Left lung (tissue), 10 donors: ENCODE measurements around the gene KAT2B. TPM values are rescaled to one million over a fixed set of nuclear protein-coding genes. Genes with fewer than 3 reads are reported as not detected.
"Not testable (repeated sequence)": the region's sequence is repeated elsewhere in the genome, so short reads cannot be mapped to it uniquely, and the experiment has no call there.

ENCODE experiments used
- ATAC-seq: fragments of 200-7000 bp; cut with Tn5 transposase; one replicate; pipeline ENCODE4 v1.9.1; 2020; ENCODE audit warnings: moderate library complexity
- DNase-seq, 4 donors: peaks; one replicate each; pipeline ENCODE4 v3.0.0-alpha.2; 2013 to 2020
- H3K27ac ChIP-seq, 2 donors: fragments of 200-600 bp; sonication (generic) in 1 of 2; one replicate each; pipeline versions ENCODE4 v1.5.0 to v1.8.0; 2020 to 2021
- H3K27me3 ChIP-seq, 2 donors: fragments of 200-600 bp; sonication (generic) in 1 of 2; one replicate each; pipeline versions ENCODE4 v1.5.0 to v1.8.0; 2020 to 2021
- H3K36me3 ChIP-seq, 2 donors: fragments of 200-600 bp; sonication (generic) in 1 of 2; one replicate each; pipeline versions ENCODE4 v1.5.0 to v1.8.0; 2020 to 2021
- H3K4me1 ChIP-seq, 2 donors: fragments of 200-600 bp; one replicate each; pipeline ENCODE4 v1.8.0; 2021
- H3K4me3 ChIP-seq, 2 donors: fragments of 200-600 bp; sonication (generic) in 1 of 2; one replicate each; pipeline versions ENCODE4 v1.5.0 to v1.8.0; 2020 to 2021; ENCODE audit warnings: mild to moderate bottlenecking in 1 of 2
- H3K9me3 ChIP-seq, 2 donors: fragments of 200-600 bp; sonication (generic) in 1 of 2; one replicate each; pipeline versions ENCODE4 v1.5.0 to v1.8.0; 2020 to 2021
- CTCF ChIP-seq, 2 donors: fragments of 200-600 bp; sonication (generic) in 1 of 2; IDR thresholded peaks; one replicate each; pipeline versions ENCODE4 v1.5.0 to v1.8.0; 2021; ENCODE audit warnings: antibody characterized with exemption in 2 of 2
- intact Hi-C, 2 donors: fragments of 100-400 bp; cut with DNase I; formaldehyde crosslinking; loops; one replicate each; pipeline versions ENCODE4 v1.11.2 to v1.14.2; 2022
- polyA plus RNA-seq, 6 donors: library from polyadenylated mRNA; unstranded; fragments of 120-200 nt; gene quantifications; one replicate each; pipeline ENCODE4 v1.2.1, GENCODE V29; 2013; ENCODE audit not compliant: insufficient read length in 6 of 6
- total RNA-seq, 2 donors: library from RNA; stranded (reverse); fragmentation: NEBNext Ultra II Directional; extraction: Animal tissue kit (Norgen Biotek cat#: 25700); gene quantifications; one replicate each; pipeline ENCODE4 v1.2.1, GENCODE V29; 2021
- donor health status: DM: no; HTN: yes; CAD: no.
- donor health status: DM: no; HTN: no; CAD: no.

The KAT2B gene
- total and polyA plus RNA-seq, 8 donors: 26.1 to 48.0 (median 39.9) TPM

- intact Hi-C loops: no loop called here
- DNase-seq: no peak
- Histone ChIP-seq H3K27me3 (no peaks in the 10 kb centered on the region), H3K36me3 (no peaks in the 10 kb centered on the region), H3K9me3 (no peaks in the 10 kb centered on the region), H3K4me3 (no peak overlapping the region), H3K4me1 (no peaks in the 10 kb centered on the region), H3K27ac (no peak overlapping the region)
- no peak for TF ChIP-seq CTCF (IDR thresholded peaks at IDR 0.05)
- no peak for ATAC-seq
These were observed 32.3 kb upstream of the KAT2B start for GRCh38 chr3:20007960-20008359.

GRCh38 chr3:20008646-20009045 is 31.6 kb upstream of the KAT2B start:
- intact Hi-C loops: no loop called here
- ATAC-seq (no peak), DNase-seq (no peak)
- no peaks in the 10 kb centered on the region for H3K9me3 ChIP-seq
- H3K4me1 ChIP-seq: no peaks in the 10 kb centered on the region
- no peak overlapping the region for H3K27ac ChIP-seq
- H3K4me3 ChIP-seq: no peak overlapping the region
- H3K27me3 ChIP-seq: no peaks in the 10 kb centered on the region
- TF ChIP-seq CTCF (IDR thresholded peaks at IDR 0.05): no peak
- no peaks in the 10 kb centered on the region for H3K36me3 ChIP-seq

GRCh38 chr3:20012164-20012563 is 28.1 kb upstream of the KAT2B start, which contains the start of gene PP2D1:
Gene PP2D1, minus strand, starts transcription at chr3:20012264. Its CDS starts 192 bp downstream, at chr3:20012072.
- no peaks in the 10 kb centered on the region for H3K27me3 ChIP-seq
- no peaks in the 10 kb centered on the region for H3K9me3 ChIP-seq
- intact Hi-C loops: no loop called here
- no peak within 1 kb of the TSS for H3K27ac ChIP-seq
- H3K4me1 ChIP-seq: no peaks in the 10 kb centered on the region
- H3K36me3 ChIP-seq: no peaks in the 10 kb centered on the region
- no peak for DNase-seq
- H3K4me3 ChIP-seq: no peak within 1 kb of the TSS
- TF ChIP-seq CTCF (IDR thresholded peaks at IDR 0.05): no peak
- ATAC-seq: no peak

GRCh38 chr3:20013396-20013795 is 26.9 kb upstream of the KAT2B start:
- no peak for ATAC-seq
- TF ChIP-seq CTCF (IDR thresholded peaks at IDR 0.05): no peak
- DNase-seq: no peak
- Histone ChIP-seq H3K27ac (no peak overlapping the region), H3K4me1 (no peaks in the 10 kb centered on the region), H3K27me3 (no peaks in the 10 kb centered on the region), H3K9me3 (no peaks in the 10 kb centered on the region), H3K4me3 (no peak overlapping the region), H3K36me3 (no peaks in the 10 kb centered on the region)
- intact Hi-C loops: no loop called here

- TF ChIP-seq CTCF (IDR thresholded peaks at IDR 0.05): no peak
- ATAC-seq: no peak
- no peak overlapping the region for H3K4me3 ChIP-seq
- H3K27me3 ChIP-seq: no peaks in the 10 kb centered on the region
- no peaks in the 10 kb centered on the region for H3K4me1 ChIP-seq
- intact Hi-C loops: no loop called here
- no peak for DNase-seq
- H3K9me3 ChIP-seq: no peaks in the 10 kb centered on the region
- no peak overlapping the region for H3K27ac ChIP-seq
- H3K36me3 ChIP-seq: no peaks in the 10 kb centered on the region
These were observed 24.7 kb upstream of the KAT2B start for GRCh38 chr3:20015525-20015924.

GRCh38 chr3:20016076-20016475 is 24.2 kb upstream of the KAT2B start:
- H3K9me3 ChIP-seq, H3K4me1 ChIP-seq, intact Hi-C loops, H3K4me3 ChIP-seq, H3K27me3 ChIP-seq, H3K36me3 ChIP-seq, DNase-seq, ATAC-seq, H3K27ac ChIP-seq: not testable (repeated sequence)
